Osteocyte (in vitro differentiated cells): ENCODE measurements around the gene PAX7. TPM values are rescaled to one million over a fixed set of nuclear protein-coding genes. Genes with fewer than 3 reads are reported as not detected.

ENCODE experiments used
- DNase-seq: peaks from one replicate; pipeline ENCODE4 v3.0.0; 2021; ENCODE audit warnings: mixed read lengths; ENCODE audit not compliant: unreplicated experiment; ENCODE audit errors: extremely low spot score
- H3K27ac Mint-ChIP-seq: one replicate; pipeline ENCODE4 v1.8.0; 2021; ENCODE audit warnings: mild to moderate bottlenecking, mixed read lengths; ENCODE audit not compliant: unreplicated experiment
- H3K27me3 Mint-ChIP-seq: one replicate; pipeline ENCODE4 v1.8.0; 2021; ENCODE audit warnings: mixed read lengths; ENCODE audit not compliant: unreplicated experiment
- H3K36me3 Mint-ChIP-seq: one replicate; pipeline ENCODE4 v1.8.0; 2021; ENCODE audit warnings: mixed read lengths; ENCODE audit not compliant: unreplicated experiment
- H3K4me1 Mint-ChIP-seq: one replicate; pipeline ENCODE4 v1.8.0; 2021; ENCODE audit warnings: mixed read lengths; ENCODE audit not compliant: unreplicated experiment
- H3K4me3 Mint-ChIP-seq: one replicate; pipeline ENCODE4 v1.8.0; 2021; ENCODE audit warnings: mild to moderate bottlenecking, moderate library complexity, mixed read lengths; ENCODE audit not compliant: unreplicated experiment
- H3K9me3 Mint-ChIP-seq: one replicate; pipeline ENCODE4 v1.8.0; 2021; ENCODE audit warnings: mixed read lengths; ENCODE audit not compliant: unreplicated experiment
- total RNA-seq: library from RNA; stranded (reverse); gene quantifications from 2 replicates; pipeline ENCODE4 v1.2.1, GENCODE V29; 2021
- TF ChIP-seq, protein P1 (sequence below): fragments of 200-600 bp; sonication (generic); IDR thresholded peaks from 2 replicates; pipeline ENCODE4 v1.5.0; 2021; ENCODE audit warnings: antibody characterized with exemption, mild to moderate bottlenecking, moderate library complexity

The PAX7 gene
- total RNA-seq, 1 donor from 2014 or later, result not detected

DNA sequence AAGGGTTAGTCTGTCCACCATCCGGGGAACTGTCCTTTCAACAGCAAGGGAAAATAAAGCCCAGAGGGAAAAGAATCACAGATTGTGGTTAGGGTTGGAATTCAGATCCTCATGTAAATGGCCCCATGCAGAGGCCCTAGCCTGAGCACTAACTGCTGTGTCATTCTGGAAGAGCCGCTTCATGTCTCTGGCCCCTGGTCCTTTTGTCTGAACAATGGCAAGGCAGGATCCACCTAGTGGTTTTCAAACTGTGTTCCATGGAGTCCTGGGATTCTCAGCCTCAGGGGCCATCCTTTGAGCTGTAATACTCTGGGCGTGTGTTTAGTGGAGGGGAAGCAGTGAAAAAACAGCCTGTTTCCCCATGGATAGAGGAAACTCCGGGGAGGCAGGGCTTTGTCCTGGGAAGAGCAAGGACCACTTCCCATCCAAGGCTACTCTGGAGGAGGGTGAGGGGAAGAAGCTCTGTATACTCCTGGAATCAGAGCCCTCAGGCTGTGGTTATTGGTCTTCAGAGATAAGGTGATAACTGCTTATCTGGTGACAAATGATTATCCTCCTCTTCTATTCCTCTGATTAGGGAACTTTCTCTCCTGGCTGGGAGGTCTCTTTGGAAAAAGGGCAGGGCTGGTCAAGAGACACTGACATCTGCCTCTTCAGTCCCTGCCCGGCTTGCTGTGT is 19.2 kb downstream of the PAX7 start:
- Mint-ChIP-seq H3K4me1 (peaks cover 3% of the 10 kb centered on the region), H3K4me3 (no peak overlapping the region), H3K27ac (no peak overlapping the region)

DNA sequence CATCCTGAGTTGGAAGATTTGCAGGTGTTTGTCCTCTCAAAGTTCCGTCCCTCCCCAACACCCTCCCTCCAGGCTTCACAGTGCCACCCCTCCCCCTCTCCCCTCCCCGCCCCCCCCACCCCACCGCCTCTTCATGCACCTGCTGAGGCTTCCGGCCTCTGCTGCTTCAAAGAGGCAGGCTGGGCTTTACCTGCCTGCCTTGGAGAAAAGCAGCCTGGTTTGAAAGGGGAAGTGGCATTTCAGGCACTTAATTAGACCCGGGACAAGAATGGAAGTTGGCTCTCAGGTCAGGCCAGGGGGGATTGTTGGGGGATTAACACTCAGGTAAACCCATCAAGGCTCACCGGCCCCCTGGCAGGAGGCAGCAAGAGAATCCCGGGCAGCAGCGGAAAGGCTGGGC is 21.1 kb downstream of the PAX7 start:
- no peak for DNase-seq
- Mint-ChIP-seq H3K27ac (no peak overlapping the region), H3K36me3 (no peaks in the 10 kb centered on the region), H3K27me3 (peaks cover 79% of the 10 kb centered on the region), H3K9me3 (no peaks in the 10 kb centered on the region), H3K4me3 (no peak overlapping the region), H3K4me1 (peaks cover 1% of the 10 kb centered on the region)
- TF ChIP-seq, protein P1, sequence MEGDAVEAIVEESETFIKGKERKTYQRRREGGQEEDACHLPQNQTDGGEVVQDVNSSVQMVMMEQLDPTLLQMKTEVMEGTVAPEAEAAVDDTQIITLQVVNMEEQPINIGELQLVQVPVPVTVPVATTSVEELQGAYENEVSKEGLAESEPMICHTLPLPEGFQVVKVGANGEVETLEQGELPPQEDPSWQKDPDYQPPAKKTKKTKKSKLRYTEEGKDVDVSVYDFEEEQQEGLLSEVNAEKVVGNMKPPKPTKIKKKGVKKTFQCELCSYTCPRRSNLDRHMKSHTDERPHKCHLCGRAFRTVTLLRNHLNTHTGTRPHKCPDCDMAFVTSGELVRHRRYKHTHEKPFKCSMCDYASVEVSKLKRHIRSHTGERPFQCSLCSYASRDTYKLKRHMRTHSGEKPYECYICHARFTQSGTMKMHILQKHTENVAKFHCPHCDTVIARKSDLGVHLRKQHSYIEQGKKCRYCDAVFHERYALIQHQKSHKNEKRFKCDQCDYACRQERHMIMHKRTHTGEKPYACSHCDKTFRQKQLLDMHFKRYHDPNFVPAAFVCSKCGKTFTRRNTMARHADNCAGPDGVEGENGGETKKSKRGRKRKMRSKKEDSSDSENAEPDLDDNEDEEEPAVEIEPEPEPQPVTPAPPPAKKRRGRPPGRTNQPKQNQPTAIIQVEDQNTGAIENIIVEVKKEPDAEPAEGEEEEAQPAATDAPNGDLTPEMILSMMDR, result no peak

More for the DNA sequence above, 19.2 kb downstream of the PAX7 start:
- Mint-ChIP-seq H3K9me3 (no peaks in the 10 kb centered on the region), H3K36me3 (no peaks in the 10 kb centered on the region), H3K27me3 (peaks cover 77% of the 10 kb centered on the region)
- TF ChIP-seq, protein P1, result no peak
- no peak for DNase-seq

DNA sequence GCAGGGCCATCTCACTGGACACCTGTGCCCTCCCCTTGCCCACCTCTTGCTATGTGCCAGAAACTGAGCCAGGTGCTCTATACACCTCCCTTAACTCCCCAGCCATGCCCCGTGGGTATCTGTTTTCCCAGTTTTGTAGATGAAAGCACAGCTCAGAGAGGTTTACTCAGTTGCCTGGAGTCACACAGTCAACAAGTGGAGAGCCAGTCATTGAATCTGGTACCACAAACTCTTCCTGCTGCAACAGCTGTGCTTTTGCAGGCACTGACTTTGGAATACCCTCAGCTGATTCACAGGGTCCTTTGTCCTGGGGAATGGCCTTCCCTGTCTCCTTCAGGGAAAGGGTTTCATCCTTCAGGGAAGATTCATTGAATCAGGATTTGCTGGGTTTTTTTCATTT is 22.1 kb downstream of the PAX7 start:
- H3K4me3 Mint-ChIP-seq, result no peak overlapping the region

DNA sequence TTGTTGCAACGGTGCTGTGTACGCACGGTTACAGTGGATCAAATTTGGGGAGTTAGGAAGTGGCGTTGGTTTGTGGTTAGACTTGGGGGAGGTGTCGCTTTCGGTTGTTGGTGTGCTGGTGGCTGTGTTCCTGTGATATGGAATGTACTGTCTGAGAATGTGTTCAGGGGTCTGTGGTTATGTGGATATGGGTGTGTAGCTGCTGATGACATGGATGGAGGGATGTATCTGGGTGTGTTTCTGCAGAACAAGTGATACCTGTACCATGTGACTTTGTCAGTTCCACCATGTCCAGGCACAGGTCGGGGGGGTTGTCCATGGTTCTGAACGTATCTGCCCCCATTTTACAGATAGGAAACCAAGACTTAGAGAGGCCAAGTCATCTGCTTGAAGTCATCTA is 22.7 kb downstream of the PAX7 start:
- DNase-seq, result no peak
- Mint-ChIP-seq H3K9me3 (no peaks in the 10 kb centered on the region), H3K27ac (no peak overlapping the region), H3K27me3 (peaks cover 80% of the 10 kb centered on the region), H3K36me3 (no peaks in the 10 kb centered on the region), H3K4me3 (no peak overlapping the region), H3K4me1 (no peaks in the 10 kb centered on the region)
- TF ChIP-seq, protein P1, result no peak

More for the DNA sequence above, 22.1 kb downstream of the PAX7 start:
- no peak for DNase-seq
- Mint-ChIP-seq H3K4me1 (no peaks in the 10 kb centered on the region), H3K9me3 (no peaks in the 10 kb centered on the region), H3K27ac (no peak overlapping the region), H3K27me3 (peaks cover 83% of the 10 kb centered on the region), H3K36me3 (no peaks in the 10 kb centered on the region)
- TF ChIP-seq, protein P1, result no peak

DNA sequence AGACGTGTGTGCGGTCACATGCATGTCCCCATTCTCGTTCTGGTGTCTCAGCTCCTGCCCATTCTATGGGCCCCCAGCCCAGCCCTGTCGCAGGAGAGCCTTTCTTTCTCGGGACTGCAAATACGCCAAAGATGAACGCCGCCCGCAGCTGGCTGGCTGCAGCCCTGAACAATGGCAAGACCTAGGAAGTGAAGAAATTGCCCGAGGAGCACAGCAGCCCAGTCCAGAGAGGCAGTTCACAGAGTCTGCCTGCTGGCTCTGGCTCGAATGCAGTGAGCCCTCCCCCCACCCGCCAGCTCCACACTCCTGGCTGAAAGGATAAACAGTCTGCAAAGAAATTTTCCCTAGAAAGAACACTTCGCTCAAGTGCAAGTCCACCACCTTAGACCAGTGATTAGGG is 23.3 kb downstream of the PAX7 start:
- H3K4me3 Mint-ChIP-seq, result no peak overlapping the region

More for the DNA sequence above, 23.3 kb downstream of the PAX7 start:
- Mint-ChIP-seq H3K27ac (no peak overlapping the region), H3K27me3 (peaks cover 80% of the 10 kb centered on the region), H3K9me3 (no peaks in the 10 kb centered on the region), H3K4me1 (no peaks in the 10 kb centered on the region), H3K36me3 (no peaks in the 10 kb centered on the region)
- DNase-seq, result no peak
- TF ChIP-seq, protein P1, result no peak
